ENCODE measurements around the gene NDUFS2. TPM values are rescaled to one million over a fixed set of nuclear protein-coding genes. Genes with fewer than 3 reads are reported as not detected.

Gene NDUFS2
- total and polyA plus RNA-seq, 9 of the 15 experiments (the other 6 are each of a cell fraction or from before 2014, with no cell fraction given), result 70.0 to 176 (median 141) TPM

DNA sequence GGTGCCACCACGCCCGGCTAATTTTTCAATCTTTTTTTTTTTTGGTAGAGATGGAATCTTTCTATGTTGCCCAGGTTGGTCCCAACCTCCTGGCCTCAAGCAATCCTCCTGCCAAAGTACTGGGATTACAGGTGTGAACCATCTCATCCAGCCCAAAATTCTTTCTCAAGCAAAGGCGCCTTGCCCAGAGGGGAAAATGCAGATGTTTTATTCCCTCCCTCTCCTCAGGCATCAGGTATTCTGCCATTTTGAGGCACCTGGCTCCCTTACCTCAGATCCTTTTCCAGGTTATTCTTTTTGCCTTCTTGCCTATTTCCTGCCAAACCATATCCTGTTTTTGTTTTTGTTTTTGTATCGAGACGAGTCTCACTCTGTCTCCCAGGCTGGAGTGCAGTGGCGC is 13.8 kb upstream of the NDUFS2 start:
- H3K27ac ChIP-seq (ENCODE audit: extremely low read depth, low read depth, low read length), result no peak overlapping the region
- in situ Hi-C loops (cut with MboI) (no loop called here), intact Hi-C loops (cut with micrococcal nuclease) (no loop called here)
- no peaks in the 10 kb centered on the region for H3K79me2 ChIP-seq (ENCODE audit: control insufficient read depth, insufficient read depth, low read length)
- H3K9me1 ChIP-seq (ENCODE audit: control insufficient read depth, insufficient read depth, low read length), result no peaks in the 10 kb centered on the region
- peaks cover 22 to 33% of the 10 kb centered on the region in 2 experiments for H3K4me1 ChIP-seq (replicated peaks in 1 of 2; ENCODE audit: control insufficient read depth in 2 of 2, insufficient read depth in 2 of 2, low read length in 2 of 2)
- no peak overlapping the region for H3K4me3 ChIP-seq
- H2AFZ ChIP-seq (ENCODE audit: low read depth, low read length), result no peak overlapping the region
- H3K36me3 ChIP-seq (ENCODE audit: control insufficient read depth, insufficient read depth, low read length), result no peaks in the 10 kb centered on the region
- H3K4me2 ChIP-seq (ENCODE audit: insufficient read depth, low read length), result no peak overlapping the region
- H3K27me3 ChIP-seq (ENCODE audit: control insufficient read depth in 2 of 2, insufficient read depth in 2 of 2, low read length in 2 of 2), result no peaks in the 10 kb centered on the region
- BruUV-seq (replicated peaks), result no TSS peak
- POLR2A ChIA-PET, result interaction anchor here (0.6 to 1.0 kb wide), 3 partner anchors 11 to 16 kb away, joined by 3 to 4 read pairs (median 4); partner anchors contain the start of gene B4GALT3
- ATAC-seq (no peak), FAIRE-seq (no peak), DNase-seq (ENCODE audit: extremely low read depth in 1 of 4, low spot score in 3 of 4) (no peak)
- H3K9ac ChIP-seq (ENCODE audit: insufficient read depth in 1 of 2, low read depth in 2 of 2, low read length in 2 of 2), result no peak overlapping the region
- CTCF ChIA-PET (ENCODE audit: low intra/inter-chr PET ratio), result no interaction called here
- 80% methylated on average over 6 of the region's 6 CpGs for WGBS (ENCODE audit: insufficient coverage, low coverage, missing lambda C conversion rate)
- H4K20me1 ChIP-seq (replicated peaks; ENCODE audit: control insufficient read depth, insufficient read depth, low read length), result no peaks in the 10 kb centered on the region
- TF ChIP-seq MTA3 (IDR thresholded peaks at IDR 0.05; ENCODE audit: borderline replicate concordance) (no peak), YBX1 (IDR thresholded peaks at IDR 0.05) (no peak), PHB (CRISPR knock-in tag; IDR thresholded peaks at IDR 0.05) (no peak), CBX2 (IDR thresholded peaks at IDR 0.05; ENCODE audit: insufficient read depth, low read length, poor library complexity, severe bottlenecking) (no peak), KHSRP (IDR thresholded peaks at IDR 0.05) (no peak), FOXP1 (CRISPR knock-in tag; IDR thresholded peaks at IDR 0.05) (no peak), ETV5 (CRISPR knock-in tag; IDR thresholded peaks at IDR 0.05; ENCODE audit: low read depth) (no peak), IRF2 (CRISPR knock-in tag; IDR thresholded peaks at IDR 0.05) (no peak), CEBPG (CRISPR knock-in tag; IDR thresholded peaks at IDR 0.05) (no peak), CEBPG (tag; conservative IDR thresholded peaks at IDR 0.05 in 1 of 2, IDR thresholded peaks at IDR 0.05 in 1 of 2) (no peak), ZNF12 (CRISPR knock-in tag; IDR thresholded peaks at IDR 0.05) (no peak), POLR2B (IDR thresholded peaks at IDR 0.05; ENCODE audit: low read depth, partially characterized antibody) (no peak)
- TF ChIP-seq, protein P1, sequence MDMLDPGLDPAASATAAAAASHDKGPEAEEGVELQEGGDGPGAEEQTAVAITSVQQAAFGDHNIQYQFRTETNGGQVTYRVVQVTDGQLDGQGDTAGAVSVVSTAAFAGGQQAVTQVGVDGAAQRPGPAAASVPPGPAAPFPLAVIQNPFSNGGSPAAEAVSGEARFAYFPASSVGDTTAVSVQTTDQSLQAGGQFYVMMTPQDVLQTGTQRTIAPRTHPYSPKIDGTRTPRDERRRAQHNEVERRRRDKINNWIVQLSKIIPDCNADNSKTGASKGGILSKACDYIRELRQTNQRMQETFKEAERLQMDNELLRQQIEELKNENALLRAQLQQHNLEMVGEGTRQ (CRISPR knock-in tag; IDR thresholded peaks at IDR 0.05), result no peak
- TF ChIP-seq, protein P2, sequence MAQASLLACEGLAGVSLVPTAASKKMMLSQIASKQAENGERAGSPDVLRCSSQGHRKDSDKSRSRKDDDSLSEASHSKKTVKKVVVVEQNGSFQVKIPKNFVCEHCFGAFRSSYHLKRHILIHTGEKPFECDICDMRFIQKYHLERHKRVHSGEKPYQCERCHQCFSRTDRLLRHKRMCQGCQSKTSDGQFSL (CRISPR knock-in tag; IDR thresholded peaks at IDR 0.05), result no peak
- TF ChIP-seq, protein P2 (tag; IDR thresholded peaks at IDR 0.05), result no peak
- TF ChIP-seq, protein P3, sequence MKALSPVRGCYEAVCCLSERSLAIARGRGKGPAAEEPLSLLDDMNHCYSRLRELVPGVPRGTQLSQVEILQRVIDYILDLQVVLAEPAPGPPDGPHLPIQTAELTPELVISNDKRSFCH (CRISPR knock-in tag; IDR thresholded peaks at IDR 0.05), result no peak
- TF ChIP-seq, protein P3 (tag; IDR thresholded peaks at IDR 0.05), result no peak
- TF ChIP-seq, protein P4, sequence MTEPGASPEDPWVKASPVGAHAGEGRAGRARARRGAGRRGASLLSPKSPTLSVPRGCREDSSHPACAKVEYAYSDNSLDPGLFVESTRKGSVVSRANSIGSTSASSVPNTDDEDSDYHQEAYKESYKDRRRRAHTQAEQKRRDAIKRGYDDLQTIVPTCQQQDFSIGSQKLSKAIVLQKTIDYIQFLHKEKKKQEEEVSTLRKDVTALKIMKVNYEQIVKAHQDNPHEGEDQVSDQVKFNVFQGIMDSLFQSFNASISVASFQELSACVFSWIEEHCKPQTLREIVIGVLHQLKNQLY (CRISPR knock-in tag; conservative IDR thresholded peaks at IDR 0.05), result no peak
- no peaks in the 10 kb centered on the region for H3K9me3 ChIP-seq (replicated peaks; ENCODE audit: control insufficient read depth, insufficient read depth, low read depth, low read length)
